ENCODE data around the gene MYH2. TPM values are rescaled to one million over a fixed set of nuclear protein-coding genes. Genes with fewer than 3 reads are reported as not detected.
"Not testable (repeated sequence)": the region's sequence is repeated elsewhere in the genome, so short reads cannot be mapped to it uniquely, and the experiment has no call there.

Gene MYH2
- total and polyA plus RNA-seq, 2 donors (not counting 1 experiment from before 2014, with no cell fraction given): not detected

- peaks cover 0 to 5% (median 0%) of the 10 kb centered on the region in 4 experiments for H3K27me3 ChIP-seq (replicated peaks in 1 of 4; ENCODE audit: control extremely low read depth in 1 of 4, control insufficient read depth in 3 of 4, insufficient read depth in 4 of 4, low read length in 3 of 4)
- DNase-seq (no peak), ATAC-seq (ENCODE audit: low read depth) (no peak)
- H4K20me1 ChIP-seq (ENCODE audit: control insufficient read depth, insufficient read depth, low read length, poor library complexity, severe bottlenecking): no peaks in the 10 kb centered on the region
- no peak overlapping the region for H3K9ac ChIP-seq (ENCODE audit: low read length)
- H3K9me3 ChIP-seq (ENCODE audit: control extremely low read depth in 1 of 3, control insufficient read depth in 2 of 3, insufficient read depth in 1 of 3, low read length in 2 of 3): peaks cover 0 to under 1% (median 0%) of the 10 kb centered on the region in 3 donors
- H3K4me3 ChIP-seq (ENCODE audit: control extremely low read depth in 1 of 5, extremely low read depth in 1 of 5, insufficient read depth in 1 of 5, low read depth in 2 of 5, low read length in 4 of 5): no peak overlapping the region
- Mint-ChIP-seq H3K9me3 (ENCODE audit: insufficient read depth) (no peaks in the 10 kb centered on the region), H3K27me3 (peaks cover 24% of the 10 kb centered on the region), H3K4me1 (no peaks in the 10 kb centered on the region), H3K4me3 (no peak overlapping the region), H3K27ac (no peak overlapping the region)
- H3K4me2 ChIP-seq (replicated peaks; ENCODE audit: low read depth, low read length, poor library complexity, severe bottlenecking): no peak overlapping the region
- WGBS (ENCODE audit: insufficient coverage): 92% methylated on average over 5 of the region's 6 CpGs
- H3K27ac ChIP-seq (ENCODE audit: low read length in 2 of 2): no peak overlapping the region
- no peak for TF ChIP-seq CTCF (IDR thresholded peaks at IDR 0.05)
- no peak for TF ChIP-seq EZH2 (IDR thresholded peaks at IDR 0.05; ENCODE audit: borderline replicate concordance, insufficient read depth, low read depth, low read length, poor library complexity, severe bottlenecking)
- intact Hi-C loops (cut with micrococcal nuclease): no loop called here
- no peaks in the 10 kb centered on the region for H3K36me3 ChIP-seq (replicated peaks in 1 of 2; ENCODE audit: control extremely low read depth in 1 of 2, control insufficient read depth in 1 of 2, extremely low read depth in 1 of 2, insufficient read depth in 2 of 2, low read length in 1 of 2)
- ChIA-PET CTCF (no interaction called here), POLR2A (no interaction called here)
- no peaks in the 10 kb centered on the region for H3K4me1 ChIP-seq (ENCODE audit: control insufficient read depth in 2 of 2, insufficient read depth in 2 of 2, low read length in 2 of 2)
- no peaks in the 10 kb centered on the region for H3K79me2 ChIP-seq (ENCODE audit: control insufficient read depth, insufficient read depth, low read length)
- no peak overlapping the region for H2AFZ ChIP-seq (ENCODE audit: insufficient read depth, low read depth, low read length, poor library complexity, severe bottlenecking)
Measured at GRCh38 chr17:10547351-10547750, 2.1 kb downstream of the MYH2 start.

GRCh38 chr17:10543486-10543885 is 6.0 kb downstream of the MYH2 start:
- H3K79me2 ChIP-seq (ENCODE audit: control insufficient read depth, insufficient read depth, low read length); H3K27ac Mint-ChIP-seq; H3K27me3 ChIP-seq (replicated peaks in 1 of 4; ENCODE audit: control extremely low read depth in 1 of 4, control insufficient read depth in 3 of 4, insufficient read depth in 4 of 4, low read length in 3 of 4); H3K27ac ChIP-seq (ENCODE audit: low read length in 2 of 2); H3K9me3 ChIP-seq (ENCODE audit: control extremely low read depth in 1 of 3, control insufficient read depth in 2 of 3, insufficient read depth in 1 of 3, low read length in 2 of 3); H3K4me1 Mint-ChIP-seq; H3K4me3 Mint-ChIP-seq; DNase-seq; H3K36me3 ChIP-seq (replicated peaks in 1 of 2; ENCODE audit: control extremely low read depth in 1 of 2, control insufficient read depth in 1 of 2, extremely low read depth in 1 of 2, insufficient read depth in 2 of 2, low read length in 1 of 2); H4K20me1 ChIP-seq (ENCODE audit: control insufficient read depth, insufficient read depth, low read length, poor library complexity, severe bottlenecking); H3K27me3 Mint-ChIP-seq; H3K9me3 Mint-ChIP-seq (ENCODE audit: insufficient read depth); H3K4me3 ChIP-seq (ENCODE audit: control extremely low read depth in 1 of 5, extremely low read depth in 1 of 5, insufficient read depth in 1 of 5, low read depth in 2 of 5, low read length in 4 of 5); H3K9ac ChIP-seq (ENCODE audit: low read length); intact Hi-C loops (cut with micrococcal nuclease); ATAC-seq (ENCODE audit: low read depth); CTCF ChIA-PET; H3K4me2 ChIP-seq (replicated peaks; ENCODE audit: low read depth, low read length, poor library complexity, severe bottlenecking); H3K4me1 ChIP-seq (ENCODE audit: control insufficient read depth in 2 of 2, insufficient read depth in 2 of 2, low read length in 2 of 2); POLR2A ChIA-PET; H2AFZ ChIP-seq (ENCODE audit: insufficient read depth, low read depth, low read length, poor library complexity, severe bottlenecking): not testable (repeated sequence)
- WGBS (ENCODE audit: insufficient coverage): no CpG with 5 or more reads among the region's 5 CpGs

- H3K4me3 ChIP-seq (ENCODE audit: control extremely low read depth in 1 of 5, extremely low read depth in 1 of 5, insufficient read depth in 1 of 5, low read depth in 2 of 5, low read length in 4 of 5); H3K79me2 ChIP-seq (ENCODE audit: control insufficient read depth, insufficient read depth, low read length); H2AFZ ChIP-seq (ENCODE audit: insufficient read depth, low read depth, low read length, poor library complexity, severe bottlenecking); H3K27me3 ChIP-seq (replicated peaks in 1 of 4; ENCODE audit: control extremely low read depth in 1 of 4, control insufficient read depth in 3 of 4, insufficient read depth in 4 of 4, low read length in 3 of 4); H3K4me2 ChIP-seq (replicated peaks; ENCODE audit: low read depth, low read length, poor library complexity, severe bottlenecking); DNase-seq; H3K27ac Mint-ChIP-seq; H3K27me3 Mint-ChIP-seq; H3K4me1 ChIP-seq (ENCODE audit: control insufficient read depth in 2 of 2, insufficient read depth in 2 of 2, low read length in 2 of 2); CTCF ChIA-PET; H3K4me3 Mint-ChIP-seq; H3K27ac ChIP-seq (ENCODE audit: low read length in 2 of 2); H3K4me1 Mint-ChIP-seq; H4K20me1 ChIP-seq (ENCODE audit: control insufficient read depth, insufficient read depth, low read length, poor library complexity, severe bottlenecking); POLR2A ChIA-PET; intact Hi-C loops (cut with micrococcal nuclease); H3K9me3 Mint-ChIP-seq (ENCODE audit: insufficient read depth); H3K36me3 ChIP-seq (replicated peaks in 1 of 2; ENCODE audit: control extremely low read depth in 1 of 2, control insufficient read depth in 1 of 2, extremely low read depth in 1 of 2, insufficient read depth in 2 of 2, low read length in 1 of 2); ATAC-seq (ENCODE audit: low read depth); H3K9ac ChIP-seq (ENCODE audit: low read length); H3K9me3 ChIP-seq (ENCODE audit: control extremely low read depth in 1 of 3, control insufficient read depth in 2 of 3, insufficient read depth in 1 of 3, low read length in 2 of 3): not testable (repeated sequence)
- WGBS (ENCODE audit: insufficient coverage): 85% methylated on average over 3 of the region's 6 CpGs
Measured at GRCh38 chr17:10541179-10541578, 8.3 kb downstream of the MYH2 start.

Data from B cell (primary cell).